Transverse colon (tissue), 4 donors: ENCODE results near the gene PDE8A.

Experiments used
- CTCF ChIP-seq, 5 experiments: fragments of 200-600 bp in 3 of 5; fragments of 450-650 bp in 2 of 5; sonication (generic) in 3 of 5; IDR thresholded peaks; 1 replicate in 2 of 5; 2 replicates in 3 of 5; pipeline ENCODE4 v1.5.1; 2016 to 2017; ENCODE audit warnings: antibody characterized with exemption in 5 of 5, inconsistent platforms in 3 of 5, mild to moderate bottlenecking in 2 of 5, moderate library complexity in 1 of 5
- EP300 ChIP-seq: sonication (generic); formaldehyde crosslinking; IDR thresholded peaks from one replicate; pipeline ENCODE4 v1.6.1; 2017; ENCODE audit warnings: antibody characterized with exemption, low read depth
- POLR2AphosphoS5 ChIP-seq, 3 donors: sonication (generic); formaldehyde crosslinking; IDR thresholded peaks; one replicate each; pipeline ENCODE4 v1.6.1; 2016; ENCODE audit warnings: antibody characterized with exemption in 3 of 3

GRCh38 chr15:85048430-85048829 is 66.8 kb downstream of the PDE8A start:
- TF ChIP-seq POLR2AphosphoS5 (IDR thresholded peaks at IDR 0.05) (no peak), CTCF (IDR thresholded peaks at IDR 0.05) (no peak), EP300 (no peak)
